HG02973 (cell line): ENCODE data around the gene LAYN.

Experiments used
- ATAC-seq: cut with Tn5 transposase; IDR thresholded peaks from one replicate; pipeline ENCODE4 v1.9.1; 2021; ENCODE audit warnings: moderate library complexity; ENCODE audit not compliant: unreplicated experiment

LAYN gene

GRCh38 chr11:111531136-111531535, 9.4 kb upstream of the LAYN start:
- no peak for ATAC-seq

DNA sequence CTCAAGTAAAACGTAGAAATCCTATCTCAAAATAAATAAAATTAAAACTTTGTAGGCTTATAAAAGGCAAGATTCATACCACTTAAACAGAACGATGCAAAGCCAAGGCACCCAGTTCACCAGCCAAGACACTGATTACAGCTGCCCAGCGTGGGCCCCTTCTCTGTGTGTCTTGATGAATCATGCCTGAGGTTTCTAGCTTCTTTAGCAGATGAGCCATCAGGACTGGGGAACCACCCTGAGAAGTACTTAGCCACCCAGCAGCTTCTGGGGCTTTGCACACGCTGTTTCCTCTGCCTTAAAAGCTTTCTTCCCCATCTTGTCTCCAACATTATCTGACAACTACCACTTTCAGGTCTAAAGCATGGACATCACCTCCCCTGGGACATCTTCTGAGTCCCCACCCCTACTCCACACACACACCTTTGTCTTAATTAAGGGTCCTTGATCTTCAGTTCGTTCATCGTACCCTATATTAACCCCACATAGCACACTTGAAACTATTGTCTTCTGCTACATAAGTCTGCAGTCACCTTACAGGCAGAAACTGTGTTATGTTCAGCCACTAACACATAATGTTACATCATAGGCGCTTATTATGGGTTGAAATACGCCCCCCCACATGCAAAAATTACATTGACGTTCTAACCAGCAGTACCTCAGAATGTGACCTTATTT, 8.7 kb upstream of the LAYN start:
- no peak for ATAC-seq

GRCh38 chr11:111532365-111532709, 8.2 kb upstream of the LAYN start:
- ATAC-seq = no peak

- ATAC-seq = no peak
Observed at GRCh38 chr11:111535281-111535680, 5.2 kb upstream of the LAYN start.

GRCh38 chr11:111537336-111537860, 3.1 kb upstream of the LAYN start:
- no peak for ATAC-seq

GRCh38 chr11:111538407-111539114, 2.0 kb upstream of the LAYN start:
- ATAC-seq = no peak

DNA sequence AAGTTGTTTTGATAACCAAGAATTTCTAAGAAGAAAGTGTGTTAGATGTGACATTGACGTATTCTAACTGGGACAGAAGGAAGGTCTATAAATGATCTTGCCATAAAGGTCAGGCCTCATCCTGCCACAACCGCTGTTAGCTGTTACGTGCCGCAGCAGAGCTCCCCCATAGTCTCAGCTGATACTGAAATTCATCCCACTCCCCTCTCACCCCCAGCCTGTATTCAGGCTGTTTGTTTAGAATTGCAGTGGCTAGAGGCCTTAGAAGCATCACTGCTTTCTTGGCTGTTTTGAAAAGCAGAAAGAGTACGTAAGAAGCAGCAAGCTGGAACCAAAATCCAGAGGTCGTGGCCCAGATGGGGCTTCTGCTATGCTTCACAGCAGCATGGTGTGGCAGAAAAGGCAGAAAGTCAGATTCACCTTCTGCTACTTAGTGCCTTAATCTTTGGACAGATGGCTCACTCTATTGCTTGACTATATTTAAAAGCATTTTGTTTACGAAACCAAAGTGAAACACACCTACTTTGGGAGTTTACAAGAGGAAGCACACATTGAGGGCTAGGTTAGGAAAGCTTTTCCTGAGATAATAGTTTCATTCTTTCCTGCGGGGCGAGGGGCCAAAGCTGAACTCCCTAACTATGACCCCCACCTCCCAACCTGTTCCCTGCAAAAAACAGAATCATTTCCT, 950 bp upstream of the LAYN start:
- no peak for ATAC-seq

DNA sequence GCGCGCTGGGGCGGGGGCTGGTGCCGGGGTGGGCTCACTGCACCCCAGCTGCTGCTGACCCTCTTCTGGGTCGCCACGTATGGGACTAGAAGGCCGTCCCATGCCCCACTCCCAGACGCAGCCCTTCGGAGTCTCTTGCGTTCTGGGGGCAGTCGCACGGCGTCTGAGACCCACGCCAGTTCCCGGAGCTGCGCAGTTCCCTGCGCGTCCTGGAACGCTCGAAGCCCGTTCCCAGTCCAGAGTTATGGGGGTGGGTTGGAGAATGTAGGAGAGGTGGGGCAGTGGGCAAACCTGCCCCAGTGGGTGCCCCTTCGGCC, 375 bp downstream of the LAYN start:
- ATAC-seq = no peak

DNA sequence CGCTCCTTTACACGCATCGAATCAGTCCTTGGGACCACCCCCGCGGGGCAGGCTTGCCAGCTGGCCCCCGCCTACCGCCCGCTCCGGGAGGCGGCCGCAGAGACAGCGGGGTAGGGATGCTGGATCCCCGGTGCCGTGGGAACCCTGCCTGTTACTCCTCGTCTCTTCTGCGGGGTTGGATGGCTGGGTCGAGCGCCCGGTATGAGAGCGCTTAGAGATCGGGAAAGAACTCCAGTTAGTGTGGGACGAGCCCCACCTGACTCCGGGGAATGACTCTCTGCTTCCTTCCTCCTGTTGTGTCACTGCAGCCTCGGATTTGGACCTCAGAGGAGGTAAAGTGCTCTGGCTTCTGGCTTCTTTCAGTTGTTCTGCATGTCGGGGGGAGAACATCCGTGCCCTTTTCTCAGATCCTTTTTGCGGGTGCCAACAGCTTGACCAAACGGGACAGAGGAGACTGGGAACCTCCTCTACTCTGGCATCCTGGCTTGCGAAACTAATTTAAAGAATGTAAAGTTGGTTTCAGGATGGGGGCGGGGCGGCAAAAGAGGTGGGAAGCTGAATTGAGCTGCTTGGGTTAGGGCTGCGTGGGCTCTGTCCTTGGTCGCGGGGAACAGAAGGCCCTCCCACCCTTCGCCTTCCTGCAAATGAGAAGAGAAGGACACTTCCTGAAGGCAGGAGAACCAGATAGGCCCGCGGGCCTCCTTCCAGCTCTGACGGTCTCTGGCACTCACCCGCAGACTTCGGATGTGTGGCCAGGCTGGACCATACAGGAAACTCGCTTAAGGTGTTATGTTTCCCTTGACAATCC, 938 bp downstream of the LAYN start:
- ATAC-seq = no peak

DNA sequence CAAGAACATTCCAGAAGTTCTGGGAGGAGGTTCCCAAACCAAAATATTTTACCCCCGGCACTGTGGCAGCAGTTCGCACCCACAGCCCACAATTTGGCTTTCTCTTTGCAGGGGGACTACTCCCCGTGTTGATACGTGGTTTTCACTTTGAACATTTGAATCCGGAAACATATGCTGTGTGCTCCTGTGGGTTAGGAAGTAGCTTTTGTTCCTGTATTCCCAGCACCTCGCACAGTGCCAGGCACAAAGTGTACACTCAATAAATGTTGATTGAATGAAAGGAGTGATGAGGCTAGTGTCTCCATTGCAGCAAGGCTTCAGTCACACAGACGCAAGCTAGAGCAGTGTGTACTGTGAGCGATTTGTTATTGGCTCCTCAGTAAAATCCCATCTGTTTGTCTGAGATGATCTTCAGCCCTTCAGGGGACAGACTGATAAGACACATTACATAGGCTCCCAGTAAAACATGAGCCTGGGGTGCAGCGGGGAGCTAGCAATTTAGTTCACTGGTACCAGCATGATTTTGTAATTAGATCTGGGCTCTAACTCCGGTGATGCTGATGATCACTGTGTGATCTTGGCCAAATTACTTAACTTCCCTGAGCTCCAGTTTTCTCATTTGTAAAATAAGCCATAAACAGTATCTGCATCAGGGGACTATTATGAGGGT, 2.2 kb downstream of the LAYN start:
- no peak for ATAC-seq

DNA sequence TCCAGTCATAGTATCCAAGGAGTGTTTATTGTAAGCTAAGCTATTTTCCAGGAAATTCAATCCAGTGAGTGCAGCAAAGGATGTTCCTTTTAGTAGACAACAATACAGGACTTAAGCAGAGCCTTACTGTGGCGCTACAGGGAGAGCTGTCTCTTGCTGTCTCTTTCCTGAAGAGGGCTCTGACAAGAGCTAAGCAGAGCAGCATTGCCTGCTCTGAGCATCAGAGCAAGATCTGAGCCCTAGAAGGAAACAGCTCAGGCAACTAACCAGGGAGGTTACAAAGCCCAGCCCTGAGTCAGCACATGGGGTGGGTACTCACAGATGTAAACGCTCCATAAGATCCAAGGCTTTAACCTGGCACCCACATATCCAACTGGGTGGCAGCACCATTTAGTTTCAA, 8.0 kb downstream of the LAYN start:
- ATAC-seq = no peak

DNA sequence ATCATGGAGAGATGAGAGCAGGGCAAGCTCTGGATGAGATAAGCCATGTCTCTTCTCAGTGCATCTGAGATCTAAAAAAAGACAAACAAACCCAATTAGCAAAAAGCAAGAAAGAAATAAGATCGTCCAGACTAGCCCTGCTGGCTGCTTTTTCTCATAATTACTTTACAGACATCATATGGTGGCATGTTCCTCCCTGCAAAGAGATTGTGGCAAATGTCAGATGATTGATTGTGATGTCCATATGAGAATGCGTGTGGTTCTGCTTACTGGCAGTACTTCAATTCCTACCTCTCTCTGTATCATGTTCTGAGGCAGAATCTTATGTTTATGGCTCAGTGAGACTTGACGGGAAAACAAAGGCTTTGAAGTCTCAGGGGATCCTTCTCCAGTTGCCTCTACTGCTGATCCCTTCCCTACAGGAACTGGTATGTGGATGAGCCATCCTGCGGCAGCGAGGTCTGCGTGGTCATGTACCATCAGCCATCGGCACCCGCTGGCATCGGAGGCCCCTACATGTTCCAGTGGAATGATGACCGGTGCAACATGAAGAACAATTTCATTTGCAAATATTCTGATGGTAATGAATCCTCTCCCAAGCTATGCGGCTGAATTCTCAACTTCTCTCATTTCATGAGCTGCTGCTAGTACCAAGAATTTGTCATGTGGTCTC, 8.8 kb downstream of the LAYN start:
- ATAC-seq = no peak

- no peak for ATAC-seq
Observed at GRCh38 chr11:111549869-111550203, 9.3 kb downstream of the LAYN start.

GRCh38 chr11:111550258-111550657, 9.7 kb downstream of the LAYN start:
- ATAC-seq = no peak

- no peak for ATAC-seq
Observed at GRCh38 chr11:111554532-111554931, 14.0 kb downstream of the LAYN start.

- no peak for ATAC-seq
Observed at GRCh38 chr11:111555255-111555654, 14.7 kb downstream of the LAYN start.

DNA sequence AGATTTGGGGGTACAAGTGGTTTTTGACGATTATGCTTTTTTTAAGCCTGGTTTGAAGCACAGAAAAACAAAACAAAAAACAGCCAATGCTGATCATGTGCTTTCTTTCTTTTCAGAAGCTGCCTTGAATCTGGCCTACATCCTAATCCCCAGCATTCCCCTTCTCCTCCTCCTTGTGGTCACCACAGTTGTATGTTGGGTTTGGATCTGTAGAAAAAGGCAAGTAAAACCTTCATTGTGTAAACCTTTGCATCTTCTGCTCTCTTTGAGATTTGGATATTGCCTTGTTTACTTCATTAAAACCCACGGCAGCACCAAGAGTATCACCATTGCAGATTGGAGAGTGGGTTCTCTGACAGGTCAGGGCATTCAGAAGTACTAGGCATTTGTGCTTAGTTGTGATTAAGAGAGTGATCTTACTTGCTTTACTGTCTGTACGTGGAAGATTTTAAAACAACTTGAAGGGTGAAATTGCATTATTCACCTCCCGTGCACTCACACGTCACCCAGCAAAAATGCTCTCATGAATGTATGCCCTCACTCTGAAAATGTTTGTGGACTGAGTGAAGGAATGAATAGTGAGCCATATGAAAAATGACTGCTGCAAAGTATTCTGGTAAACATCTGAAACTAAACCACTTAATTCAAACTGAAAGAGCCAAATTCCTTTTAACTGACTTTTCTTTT, 17.0 kb downstream of the LAYN start:
- no peak for ATAC-seq

GRCh38 chr11:111559800-111560464, 19.4 kb downstream of the LAYN start:
- ATAC-seq = no peak

DNA sequence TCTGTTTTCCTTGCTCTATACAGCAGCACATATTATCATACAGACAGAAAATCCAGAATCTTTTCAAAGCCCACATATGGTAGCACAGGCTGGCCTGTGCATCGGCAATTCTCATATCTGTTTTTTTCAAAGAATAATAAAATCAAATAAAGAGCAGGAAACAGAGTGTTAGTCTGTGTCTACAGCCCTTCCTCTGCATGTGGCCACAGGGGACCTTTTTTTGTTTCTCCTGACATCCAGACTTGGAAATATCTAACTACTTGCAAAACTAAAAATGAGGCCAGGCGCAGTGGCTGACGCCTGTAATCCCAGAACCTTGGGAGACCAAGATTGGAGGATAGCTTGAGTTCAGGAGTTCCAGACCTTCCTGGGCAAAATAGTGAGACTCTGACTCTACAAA, 20.3 kb downstream of the LAYN start:
- ATAC-seq = no peak
